Activated CD4-positive, alpha-beta T cell treated with anti-CD3 and anti-CD28 coated beads for 24 hours (primary cell): Measurements from ENCODE around the gene TAS1R1.

Source experiments
- DNase-seq, 2 donors: peaks; one replicate each; pipeline ENCODE4 v3.0.0-alpha.2; 2020; ENCODE audit warnings: low read depth in 2 of 2

TAS1R1 gene

GRCh38 chr1:6603915-6604558 is 48.9 kb downstream of the TAS1R1 start:
- DNase-seq, result no peak

GRCh38 chr1:6612641-6613360 is 57.7 kb downstream of the TAS1R1 start:
- DNase-seq, result no peak

GRCh38 chr1:6613361-6614018 is 58.4 kb downstream of the TAS1R1 start, which contains the start of gene PHF13:
Gene PHF13, plus strand, starts transcription at chr1:6613731. Its CDS starts 336 bp downstream, at chr1:6614067.
- peak; percentile 99 for DNase-seq

- DNase-seq, result no peak
Observed at GRCh38 chr1:6614019-6614928, 59.2 kb downstream of the TAS1R1 start.

- DNase-seq, result no peak
Observed at GRCh38 chr1:6614929-6615785, 60.0 kb downstream of the TAS1R1 start.

GRCh38 chr1:6619045-6619444 is 63.9 kb downstream of the TAS1R1 start:
- no peak for DNase-seq

- DNase-seq, result no peak
Observed at GRCh38 chr1:6621429-6622391, 66.6 kb downstream of the TAS1R1 start.

GRCh38 chr1:6622396-6623152 is 67.5 kb downstream of the TAS1R1 start:
- DNase-seq, result no peak

GRCh38 chr1:6623269-6623965 is 68.3 kb downstream of the TAS1R1 start:
- no peak for DNase-seq

- peak; percentile 85 to 89 for DNase-seq
Observed at GRCh38 chr1:6624710-6625583, 69.8 kb downstream of the TAS1R1 start, which contains the start of gene THAP3. Gene THAP3, plus strand, starts transcription at chr1:6624868. Its CDS starts 351 bp downstream, at chr1:6625219.

GRCh38 chr1:6625584-6626149 is 70.6 kb downstream of the TAS1R1 start:
- no peak for DNase-seq

- DNase-seq, result no peak
Observed at GRCh38 chr1:6627031-6627430, 71.9 kb downstream of the TAS1R1 start.

- DNase-seq, result no peak
Observed at GRCh38 chr1:6627841-6628545, 72.9 kb downstream of the TAS1R1 start.

- DNase-seq, result no peak
Observed at GRCh38 chr1:6628971-6629479, 73.9 kb downstream of the TAS1R1 start.
